COLO829 (cell line): ENCODE results near the gene NRG2.

Experiments
- DNase-seq: peaks from one replicate; pipeline ENCODE4 v3.0.0; 2012; ENCODE audit warnings: low spot score

Gene NRG2

DNA sequence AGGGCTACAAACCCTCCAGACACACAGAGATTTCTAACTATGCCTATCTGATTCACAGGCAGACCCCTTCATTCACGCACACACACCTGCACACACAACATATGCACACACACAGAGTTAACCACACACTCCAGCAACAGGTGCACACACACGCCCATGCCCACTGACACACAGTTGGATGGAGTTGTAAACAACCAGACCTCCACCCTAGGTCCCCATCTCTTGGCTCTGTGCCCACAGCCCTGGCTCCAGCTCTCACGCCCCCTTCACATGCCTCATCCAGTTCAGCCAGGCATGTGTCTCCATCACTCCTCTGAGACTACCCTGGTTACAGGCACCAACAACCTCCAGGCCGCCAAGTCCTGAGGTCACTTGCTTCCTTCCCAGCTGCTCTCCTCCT, 186.4 kb downstream of the NRG2 start:
- DNase-seq, result no peak

DNA sequence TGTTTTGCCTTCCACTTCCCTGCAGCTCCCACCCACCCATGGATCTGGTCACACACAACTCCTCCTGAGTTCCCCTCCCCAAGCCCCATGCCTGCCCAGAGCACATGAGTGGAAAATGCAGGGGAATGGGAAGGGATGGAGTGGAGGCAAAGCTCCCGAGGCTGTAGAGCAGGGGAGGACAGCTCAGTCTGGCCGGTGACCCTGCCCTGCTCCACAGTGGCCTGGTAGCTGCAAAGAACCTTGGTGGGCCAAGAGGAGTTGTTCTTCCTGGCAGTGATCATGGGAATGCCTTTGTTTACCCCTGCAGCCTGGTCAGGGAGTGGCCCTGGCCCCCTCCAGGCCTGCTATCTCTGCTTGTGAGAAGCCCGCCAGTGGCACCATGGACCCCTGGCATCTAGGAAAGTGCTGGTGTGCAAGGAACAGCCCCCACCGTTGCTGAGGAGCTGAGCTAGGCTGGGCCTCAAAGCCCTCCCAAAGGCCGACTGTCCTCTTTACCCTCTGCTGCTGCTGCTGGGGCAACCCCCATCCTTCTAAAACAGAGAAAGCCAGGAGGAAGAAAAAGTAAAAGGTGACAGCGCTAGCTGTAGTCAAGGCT, 187.1 kb downstream of the NRG2 start:
- DNase-seq, result no peak

DNA sequence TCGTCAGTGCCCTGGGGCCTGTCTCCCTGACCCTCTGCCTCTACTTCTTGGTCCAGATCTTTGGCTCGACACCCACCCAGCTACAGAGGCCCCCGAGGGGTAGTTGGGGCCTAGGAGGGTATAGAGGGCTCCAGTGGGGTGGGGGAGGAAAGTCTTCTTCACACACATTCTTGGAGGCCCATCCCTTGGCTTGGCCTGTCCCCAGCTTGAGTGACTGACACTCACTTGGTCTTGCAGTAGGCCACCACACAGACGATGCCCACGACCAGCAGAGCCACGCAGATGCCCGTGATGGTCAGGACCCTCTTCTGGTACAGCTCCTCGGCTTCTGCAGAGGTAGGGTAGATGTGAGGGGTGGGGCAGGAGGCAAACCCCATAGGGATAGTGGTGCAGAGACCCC, 187.6 kb downstream of the NRG2 start:
- no peak for DNase-seq

DNA sequence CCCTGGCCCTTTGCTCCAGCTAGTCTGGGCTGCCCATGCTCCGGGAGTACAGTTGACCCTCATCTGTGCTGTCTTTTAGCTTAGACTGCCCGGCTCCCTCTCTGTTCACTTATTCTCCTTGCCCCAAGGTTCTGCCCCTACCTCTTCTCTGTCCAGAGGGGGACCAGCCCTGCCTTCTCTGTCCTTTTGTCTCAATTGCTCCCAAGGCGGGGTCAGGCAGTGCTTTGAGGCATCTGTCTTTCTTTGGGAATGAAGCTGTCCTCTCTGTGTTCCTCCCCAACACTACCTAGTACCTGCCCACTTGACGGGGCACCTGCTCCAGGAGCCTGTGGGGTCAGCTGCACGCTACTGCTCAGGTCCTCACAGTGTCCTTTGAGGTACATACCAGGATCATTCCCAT, 188.1 kb downstream of the NRG2 start:
- no peak for DNase-seq

DNA sequence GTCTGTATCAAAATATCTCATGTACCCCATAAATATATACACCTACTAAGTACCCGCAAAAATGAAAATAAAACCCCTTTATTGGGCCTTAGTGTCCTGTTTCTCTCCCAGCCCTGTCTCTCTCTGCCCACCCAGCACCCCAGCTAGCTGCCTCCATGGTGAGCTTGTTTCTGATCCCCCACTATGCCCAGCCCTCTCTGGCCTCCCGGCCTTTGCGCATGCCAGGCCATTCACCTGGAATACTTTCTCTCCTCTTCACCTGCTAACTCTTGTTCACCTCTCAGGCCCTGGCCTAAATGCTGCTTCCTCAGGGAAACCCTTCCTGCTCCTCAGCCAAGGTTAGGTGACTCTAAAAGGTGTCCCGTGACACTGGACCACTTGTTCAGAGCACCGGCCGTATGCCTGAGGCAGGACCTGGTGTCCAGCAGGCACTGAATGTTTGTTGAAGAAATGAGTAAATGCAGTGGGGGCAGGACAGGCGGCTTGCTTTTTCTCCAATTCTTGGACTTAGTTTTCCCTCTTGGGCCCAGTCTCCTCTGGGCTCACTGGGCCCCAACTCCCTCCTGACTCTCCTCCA, 189.0 kb downstream of the NRG2 start:
- no peak for DNase-seq

DNA sequence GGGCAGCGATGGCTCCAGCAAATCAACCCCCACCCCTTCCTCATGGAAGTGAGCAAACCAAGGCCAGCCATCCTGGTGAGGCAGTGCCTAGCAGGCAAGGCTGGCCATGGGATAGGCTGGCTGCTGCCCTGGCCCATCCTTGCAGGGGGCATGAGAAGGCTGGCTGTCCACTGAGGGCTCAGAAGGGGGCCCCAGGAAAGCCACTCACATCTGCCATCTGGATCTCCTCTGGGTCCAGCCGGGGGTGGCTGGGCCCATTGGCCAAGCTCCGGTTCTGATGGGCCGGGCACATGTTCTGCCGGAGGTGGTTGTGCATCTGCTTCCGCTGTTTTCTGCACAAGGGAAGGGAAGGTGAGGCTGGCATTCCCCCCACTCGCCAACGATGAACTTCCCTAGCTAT, 190.4 kb downstream of the NRG2 start:
- DNase-seq, result no peak

DNA sequence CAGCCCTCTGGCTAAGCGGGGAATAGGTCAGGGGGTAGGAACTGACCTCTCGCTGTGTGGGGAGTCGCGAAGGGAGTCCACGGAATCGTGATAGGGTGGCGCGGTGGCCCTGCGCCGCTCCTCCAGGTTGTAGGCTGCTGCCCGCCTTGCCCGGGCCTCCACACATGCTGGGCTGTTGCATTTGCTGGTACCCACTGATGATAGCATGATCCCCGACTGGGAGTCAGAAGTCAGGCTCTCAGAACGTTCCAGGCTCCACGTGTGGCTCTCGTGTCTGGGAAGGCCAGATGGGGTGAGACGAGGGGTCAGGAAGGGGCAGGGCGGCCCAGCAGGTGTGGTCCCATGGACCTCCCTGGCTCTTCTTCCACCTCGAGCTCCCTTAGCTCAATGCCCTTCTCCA, 191.5 kb downstream of the NRG2 start:
- DNase-seq, result no peak

DNA sequence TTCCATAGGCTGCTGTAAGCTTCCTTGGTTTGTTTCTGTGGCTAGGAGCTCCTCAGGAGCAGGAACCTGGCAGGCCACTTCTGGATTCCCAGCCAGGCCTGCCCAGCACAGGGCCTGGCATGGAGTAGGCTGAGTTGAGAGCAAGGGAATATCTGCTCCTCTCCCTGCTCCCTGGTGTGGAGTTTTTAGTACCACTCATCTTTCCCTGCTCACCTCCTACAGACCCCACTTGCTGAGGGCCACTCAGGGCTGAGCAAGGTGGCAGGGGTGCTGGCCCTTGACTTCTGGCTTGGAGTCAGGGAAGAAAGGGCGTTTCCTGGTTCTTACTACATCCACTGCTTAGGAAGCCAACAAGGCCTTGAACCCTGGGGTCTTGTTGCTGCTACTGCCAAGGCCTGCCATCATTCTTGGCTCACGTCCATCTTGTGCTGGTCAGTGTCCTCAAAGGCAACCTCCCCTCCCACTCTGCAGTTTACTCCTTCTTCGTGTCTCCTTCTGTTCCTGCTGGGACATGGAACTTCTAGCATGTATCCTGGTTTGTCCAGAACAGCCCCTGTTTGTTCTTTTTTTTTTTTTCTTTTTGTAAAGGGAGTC, 192.6 kb downstream of the NRG2 start:
- DNase-seq, result no peak

DNA sequence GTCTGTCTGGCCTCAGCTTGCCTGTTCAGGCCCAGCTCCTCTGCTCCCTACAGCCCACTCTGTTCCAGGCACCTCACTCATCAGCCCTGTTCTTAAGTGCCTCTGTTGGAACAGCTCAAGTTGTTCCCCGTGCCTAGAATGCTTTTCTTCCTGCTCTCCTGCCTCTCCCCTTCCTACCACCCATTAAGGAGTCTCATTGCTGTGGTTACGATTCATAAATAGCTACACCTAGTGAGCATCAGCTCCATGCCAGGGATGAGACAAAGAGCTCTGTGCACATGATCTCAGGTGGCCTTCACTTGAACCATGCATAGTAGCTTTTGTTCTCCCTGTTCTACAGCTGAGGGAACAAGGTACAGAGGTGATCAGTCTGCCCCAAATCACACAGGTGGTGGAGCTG, 193.2 kb downstream of the NRG2 start:
- no peak for DNase-seq

DNA sequence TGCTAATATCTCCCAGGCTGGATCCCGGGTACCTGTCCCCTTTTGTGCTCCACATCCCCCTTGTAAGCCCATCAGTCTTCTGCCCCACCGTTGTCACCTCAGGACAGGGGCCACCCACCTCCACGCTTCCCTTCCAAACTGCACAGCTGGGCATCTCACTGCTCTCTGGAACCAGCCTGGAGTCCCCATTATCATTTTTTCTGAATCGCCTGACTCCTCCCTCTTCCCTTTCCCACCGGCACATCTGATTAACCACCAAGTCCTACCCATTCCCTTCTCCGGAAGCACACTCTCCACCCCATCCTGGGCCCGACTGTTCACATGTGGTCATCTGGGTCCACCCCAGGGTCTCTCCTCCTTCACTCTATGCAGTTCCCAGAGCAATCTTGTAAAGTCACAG, 193.6 kb downstream of the NRG2 start:
- no peak for DNase-seq

DNA sequence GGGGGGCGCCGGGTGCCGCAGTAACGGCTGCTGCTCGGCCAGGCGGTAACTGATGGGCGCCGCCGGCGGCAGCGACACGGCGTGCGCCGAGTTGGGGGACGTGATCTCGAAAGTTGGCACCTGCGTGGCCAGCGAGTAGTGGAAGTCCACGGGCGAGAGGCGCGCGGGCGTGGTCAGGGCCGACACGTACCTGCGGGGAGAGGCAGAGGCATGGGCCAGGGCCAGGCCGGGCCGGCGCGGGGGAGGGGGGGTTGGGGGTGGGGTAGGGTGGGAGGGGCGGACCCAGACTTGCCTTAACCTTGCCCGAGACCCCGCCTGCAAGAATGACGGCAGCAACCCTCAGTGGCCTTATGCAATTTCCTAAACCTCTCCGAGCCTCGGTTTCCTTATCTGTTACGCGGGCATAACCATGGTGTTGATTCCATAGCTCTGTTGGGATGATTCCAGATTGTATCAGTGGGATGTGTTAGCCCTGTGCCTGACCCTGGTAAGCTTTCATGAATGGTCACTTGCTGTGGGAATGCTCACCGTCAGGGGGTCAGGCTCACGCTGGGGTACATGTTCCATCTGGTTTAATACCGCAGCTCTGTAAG, 194.5 kb downstream of the NRG2 start:
- no peak for DNase-seq

DNA sequence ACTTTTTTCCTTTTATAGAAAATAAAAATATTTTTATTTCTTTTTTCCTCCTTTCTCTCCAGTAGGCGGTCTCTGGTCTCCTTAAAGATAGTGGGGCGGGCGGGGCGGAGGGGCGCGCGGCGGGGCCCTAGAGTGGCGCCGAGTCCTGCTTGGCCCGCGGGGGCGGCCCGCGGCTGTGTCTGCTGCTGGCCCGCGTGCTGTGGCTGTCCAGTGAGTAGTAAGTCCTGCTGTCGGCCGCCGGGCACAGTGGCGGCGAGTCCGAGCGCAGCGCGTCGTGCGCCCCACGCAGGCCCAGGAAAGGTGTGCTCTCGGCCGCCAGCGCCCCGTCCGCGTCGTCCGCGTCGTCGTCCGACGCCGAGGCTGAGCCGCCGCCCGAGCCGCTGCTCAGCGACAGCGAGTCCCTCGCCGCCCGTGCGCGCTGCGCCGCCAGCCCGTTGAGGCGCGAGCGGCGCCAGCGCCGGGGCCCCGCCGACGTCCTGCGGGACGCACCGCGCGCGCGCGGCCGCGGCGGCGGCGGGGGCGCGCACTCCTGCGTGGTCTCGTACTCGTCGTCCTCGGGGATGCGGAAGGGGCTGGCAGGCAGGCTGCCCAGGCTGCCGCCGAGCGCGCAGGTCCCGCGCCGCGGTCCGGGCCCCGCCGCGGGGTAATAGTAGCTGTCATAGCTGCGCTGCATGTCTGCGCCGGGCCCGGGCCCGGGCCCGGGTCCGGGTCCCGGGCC, 195.2 kb downstream of the NRG2 start:
- no peak for DNase-seq

DNA sequence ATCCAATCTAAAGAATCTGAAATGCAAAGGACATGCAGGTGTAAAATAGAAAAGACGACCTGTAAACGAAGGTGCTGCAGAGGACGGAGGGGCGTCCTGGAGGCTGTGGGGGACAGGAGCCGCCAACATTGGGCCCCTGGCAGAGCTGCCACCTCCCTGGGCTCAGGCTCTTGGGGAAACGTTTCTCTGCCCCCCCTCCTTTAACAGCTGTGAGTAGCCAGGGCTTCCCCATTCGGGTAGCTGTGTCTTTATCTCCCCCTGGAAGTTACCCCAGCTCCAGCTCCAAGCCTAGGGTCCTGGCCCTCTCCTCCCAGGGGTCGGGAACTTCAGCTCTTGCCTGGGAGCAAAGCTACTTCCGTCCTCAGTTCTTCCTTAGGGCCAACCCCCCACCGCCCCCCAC, 196.0 kb downstream of the NRG2 start:
- no peak for DNase-seq

DNA sequence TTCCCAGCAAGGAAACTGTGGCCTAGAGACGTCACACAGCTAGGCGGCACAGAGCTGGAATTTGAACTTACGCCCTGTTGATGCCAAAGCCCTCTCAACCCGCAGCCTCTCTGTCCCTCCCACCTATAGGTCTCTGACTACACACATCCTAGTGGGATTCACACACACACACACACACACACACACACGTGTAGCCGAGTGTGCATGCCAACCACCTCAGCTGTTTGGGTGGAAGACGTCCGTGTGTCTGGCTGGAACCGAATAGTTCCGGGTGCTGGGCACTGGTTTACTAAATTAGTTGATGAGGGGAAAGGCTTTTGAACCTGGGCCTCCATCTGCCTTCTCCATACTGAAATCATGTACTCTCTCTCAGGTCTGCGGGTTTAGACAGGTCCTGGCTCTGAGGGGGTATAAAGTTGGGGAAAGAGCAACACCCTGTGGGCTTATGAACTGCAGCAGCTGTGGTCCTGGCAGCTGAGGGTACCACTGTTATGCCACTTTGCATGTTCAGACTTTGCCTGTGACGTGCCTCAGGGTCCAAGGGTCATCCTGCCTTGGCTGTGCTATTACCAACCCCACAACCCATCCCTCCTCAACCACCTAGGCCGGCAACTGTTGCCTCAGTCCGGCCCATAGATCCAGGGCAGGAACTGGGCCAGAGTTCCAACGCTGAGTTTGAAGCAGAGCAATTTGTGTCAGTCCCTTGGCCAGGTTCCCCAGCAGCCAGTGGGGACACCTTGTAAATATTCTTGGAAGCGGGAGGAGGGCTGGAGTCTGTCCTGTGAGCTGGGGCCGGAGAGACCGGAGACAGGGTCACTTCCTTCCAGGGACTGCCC, 197.0 kb downstream of the NRG2 start:
- DNase-seq, result no peak

DNA sequence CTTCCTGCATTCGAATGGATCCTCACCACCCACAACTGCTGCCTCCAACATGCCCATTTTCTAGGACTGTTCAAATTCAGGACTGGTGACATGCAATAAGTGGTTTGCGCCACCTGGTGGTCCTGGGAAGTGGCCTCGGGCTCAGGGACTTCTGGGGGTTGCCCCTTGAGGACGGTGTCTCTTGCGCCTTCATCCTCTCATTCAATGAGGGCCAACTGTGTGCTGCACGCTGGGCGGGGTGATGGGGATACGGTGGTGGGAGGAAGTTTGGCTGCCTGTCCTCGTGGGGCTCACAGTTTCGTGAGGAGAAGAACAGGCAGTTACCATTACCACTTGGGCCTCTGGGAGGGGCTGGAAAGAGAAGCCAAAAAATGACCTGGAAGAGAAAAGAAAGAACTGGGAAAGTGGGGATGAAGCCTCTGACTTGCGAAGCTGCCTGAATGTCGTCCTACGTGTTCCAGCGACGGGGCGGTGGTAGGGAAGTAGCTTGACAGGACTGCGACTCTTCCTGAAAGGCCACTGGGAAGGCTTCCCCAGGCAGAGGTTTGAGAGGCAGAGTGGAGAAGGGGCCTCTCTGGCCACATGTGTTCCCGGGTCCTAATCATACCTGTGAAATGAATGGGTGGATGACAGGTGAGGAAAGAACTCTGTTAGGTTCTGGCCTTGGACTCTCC, 198.5 kb downstream of the NRG2 start:
- peak; percentile 71 for DNase-seq

DNA sequence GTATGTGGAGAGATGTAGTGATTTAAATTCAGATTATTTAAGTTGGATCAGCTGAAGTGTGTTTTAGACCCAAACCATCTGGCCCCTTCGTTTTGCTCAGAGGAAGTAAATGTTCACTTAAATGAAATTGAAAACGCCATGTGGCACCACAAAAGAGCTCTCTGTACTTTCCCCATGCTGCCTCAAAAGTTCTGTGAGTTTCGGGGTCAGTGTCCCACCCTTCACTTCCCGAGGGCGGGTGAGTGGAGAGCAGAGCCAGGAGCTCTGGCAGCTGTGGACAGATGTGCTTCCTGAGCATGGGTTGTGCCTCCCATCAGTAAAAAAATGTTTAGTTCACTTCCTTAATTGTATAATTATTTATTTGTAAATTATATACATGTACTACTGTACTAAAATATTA, 199.1 kb downstream of the NRG2 start:
- no peak for DNase-seq

DNA sequence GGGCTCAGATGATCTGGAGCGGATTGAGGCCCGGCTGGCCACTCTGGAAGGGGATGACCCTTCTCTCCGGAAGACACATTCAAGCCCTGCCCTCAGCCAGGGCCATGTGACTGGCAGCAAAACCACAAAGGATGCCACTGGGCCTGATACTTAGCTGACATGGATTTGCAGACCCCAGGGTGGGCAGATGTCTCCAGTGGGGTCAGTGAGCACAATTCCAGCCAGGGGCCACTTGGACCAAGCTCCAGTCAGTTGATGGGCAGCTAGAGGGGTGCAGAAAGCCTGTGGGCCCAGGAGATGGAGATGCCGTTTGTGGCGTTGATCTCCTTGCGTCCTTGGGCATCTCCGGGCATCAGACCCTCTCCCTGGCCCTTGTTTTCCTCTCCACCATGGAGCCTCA, 200.8 kb downstream of the NRG2 start:
- no peak for DNase-seq

DNA sequence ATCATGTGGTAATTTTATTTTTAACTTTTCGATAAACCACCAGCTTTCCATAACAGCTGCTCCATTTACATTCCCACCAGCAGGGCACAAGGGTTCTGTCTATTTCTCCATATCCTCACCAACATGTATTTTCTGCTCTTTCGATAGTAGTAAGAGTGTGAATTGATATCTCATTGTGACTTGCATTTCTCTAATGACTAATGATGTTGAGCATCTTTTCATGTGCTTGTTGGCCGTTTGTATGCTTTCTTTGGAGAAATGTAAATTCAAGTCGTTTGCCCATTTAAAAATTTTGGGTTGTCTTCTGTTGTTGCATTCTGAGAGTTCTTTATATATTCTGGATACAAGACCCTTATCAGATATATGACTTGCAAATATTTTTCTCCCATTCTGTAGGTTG, 201.6 kb downstream of the NRG2 start:
- DNase-seq, result no peak

DNA sequence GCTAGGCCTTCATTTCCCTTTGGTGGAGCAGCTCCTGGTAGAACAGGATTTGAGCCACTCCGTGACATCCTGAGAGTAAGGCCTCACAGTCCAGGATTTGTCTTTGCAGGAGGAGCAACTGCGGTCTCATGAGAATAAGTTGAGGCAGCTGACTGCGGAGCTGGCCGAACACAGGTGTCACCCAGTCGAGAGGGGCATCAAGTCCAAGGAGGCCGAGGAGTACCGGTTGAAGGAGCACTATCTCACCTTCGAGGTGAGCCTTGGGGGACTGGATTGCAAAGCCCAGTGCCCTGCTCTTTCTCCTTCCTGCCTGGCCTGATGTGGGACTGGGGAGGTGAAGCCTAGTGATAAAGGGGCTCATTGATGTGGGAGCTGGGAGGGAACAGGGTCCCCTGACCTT, 203.2 kb downstream of the NRG2 start:
- DNase-seq, result no peak

DNA sequence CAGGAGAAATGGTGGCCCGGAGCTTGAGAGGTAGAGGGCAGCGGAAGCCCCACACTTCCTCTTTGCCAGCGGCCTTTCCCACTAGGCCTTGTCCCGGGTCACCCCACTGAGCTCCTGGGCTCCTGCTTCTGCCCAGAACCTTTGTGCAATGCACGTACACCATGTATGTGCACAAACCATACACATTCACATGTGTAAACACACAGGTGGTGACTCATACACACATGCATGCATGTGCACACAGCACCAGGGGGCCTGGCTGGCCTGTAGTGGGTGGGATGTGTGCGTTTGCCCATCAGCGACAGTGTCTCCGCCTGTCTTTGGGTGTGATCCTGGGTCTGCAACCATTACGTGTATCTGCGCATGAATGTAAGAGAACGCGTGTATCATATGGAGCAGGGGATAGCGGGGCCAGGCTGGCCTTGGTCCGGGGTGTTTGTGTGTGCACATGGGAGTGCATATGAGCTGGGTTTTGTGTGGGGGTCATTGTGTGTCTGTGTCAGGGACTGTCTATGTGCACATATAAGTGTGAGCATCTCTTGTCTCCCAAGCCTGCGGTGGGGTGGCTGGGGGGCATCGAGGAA, 203.8 kb downstream of the NRG2 start:
- no peak for DNase-seq
